Aorta (tissue), 5 donors: ENCODE results near the gene NOS3. TPM values are rescaled to one million over a fixed set of nuclear protein-coding genes. Genes with fewer than 3 reads are reported as not detected.

ENCODE experiments used
- ATAC-seq: fragments of 200-7000 bp; cut with Tn5 transposase; one replicate; pipeline ENCODE4 v1.9.1; 2022; ENCODE audit warnings: moderate library complexity; ENCODE audit not compliant: low FRiP score
- DNase-seq, 2 donors: peaks; one replicate each; pipeline ENCODE4 v3.0.0-alpha.2; 2020
- H3K27ac ChIP-seq, 2 donors: one replicate each; pipeline ENCODE4 v1.5.1; 2013; ENCODE audit warnings: low read length in 2 of 2, mild to moderate bottlenecking in 2 of 2, moderate library complexity in 2 of 2, control low read depth in 1 of 2, inconsistent platforms in 1 of 2, low read depth in 1 of 2
- H3K27me3 ChIP-seq, 2 donors: one replicate each; pipeline ENCODE4 v1.6.1; 2013; ENCODE audit warnings: control low read depth in 1 of 2, low read length in 1 of 2, mild to moderate bottlenecking in 1 of 2, moderate library complexity in 1 of 2; ENCODE audit not compliant: insufficient read depth in 2 of 2, control insufficient read depth in 1 of 2
- H3K36me3 ChIP-seq, 2 donors: one replicate each; pipeline ENCODE4 v1.6.1; 2013; ENCODE audit warnings: control low read depth in 1 of 2, low read length in 1 of 2, mild to moderate bottlenecking in 1 of 2; ENCODE audit not compliant: insufficient read depth in 2 of 2, control insufficient read depth in 1 of 2
- H3K4me1 ChIP-seq, 2 donors: one replicate each; pipeline ENCODE4 v1.6.1; 2013; ENCODE audit warnings: low read length in 2 of 2, control low read depth in 1 of 2, mild to moderate bottlenecking in 1 of 2, moderate library complexity in 1 of 2; ENCODE audit not compliant: insufficient read depth in 2 of 2, control insufficient read depth in 1 of 2
- H3K4me3 ChIP-seq, 2 donors: one replicate each; pipeline ENCODE4 v1.5.1; 2013; ENCODE audit warnings: low read length in 2 of 2, control low read depth in 1 of 2, mild to moderate bottlenecking in 1 of 2
- H3K9me3 ChIP-seq: one replicate; pipeline ENCODE4 v1.6.1; 2013; ENCODE audit warnings: mild to moderate bottlenecking, low read length; ENCODE audit not compliant: control insufficient read depth
- WGBS, 2 donors: extraction: QIAGEN DNeasy Blood & Tissue Kit; methylation state at CpG; one replicate each; pipeline ENCODE4 v1.1.7; 2013; 5-methylcytosine and 5-hydroxymethylcytosine counted together
- intact Hi-C, 2 donors: fragments of 100-400 bp; cut with DNase I; formaldehyde crosslinking; loops; one replicate each; pipeline versions ENCODE4 v1.14.2 to v1.15.0; 2022
- polyA plus RNA-seq, 2 donors: library from polyadenylated mRNA; stranded (reverse); fragments of 200-250 nt; gene quantifications; one replicate each; pipeline ENCODE4 v1.2.3, GENCODE V29; 2013
- total RNA-seq, 2 donors: library from RNA; stranded (reverse); fragmentation: NEBNext Ultra II Directional; extraction: Animal tissue kit (Norgen Biotek cat#: 25700); gene quantifications; one replicate each; pipeline ENCODE4 v1.2.1, GENCODE V29; 2021
- donor health status: healthy with polysubstance abuse.
- donor health status: Bipolar disorder and iron deficiency.
- donor health status: DM: no; HTN: no; CAD: no.
- donor health status: DM: no; HTN: no; CAD: no.
- donor health status: DM: yes; HTN: yes; CAD: no.

The NOS3 gene
- total and polyA plus RNA-seq, 4 donors, result 0.63 to 32.4 (median 22.7) TPM

DNA sequence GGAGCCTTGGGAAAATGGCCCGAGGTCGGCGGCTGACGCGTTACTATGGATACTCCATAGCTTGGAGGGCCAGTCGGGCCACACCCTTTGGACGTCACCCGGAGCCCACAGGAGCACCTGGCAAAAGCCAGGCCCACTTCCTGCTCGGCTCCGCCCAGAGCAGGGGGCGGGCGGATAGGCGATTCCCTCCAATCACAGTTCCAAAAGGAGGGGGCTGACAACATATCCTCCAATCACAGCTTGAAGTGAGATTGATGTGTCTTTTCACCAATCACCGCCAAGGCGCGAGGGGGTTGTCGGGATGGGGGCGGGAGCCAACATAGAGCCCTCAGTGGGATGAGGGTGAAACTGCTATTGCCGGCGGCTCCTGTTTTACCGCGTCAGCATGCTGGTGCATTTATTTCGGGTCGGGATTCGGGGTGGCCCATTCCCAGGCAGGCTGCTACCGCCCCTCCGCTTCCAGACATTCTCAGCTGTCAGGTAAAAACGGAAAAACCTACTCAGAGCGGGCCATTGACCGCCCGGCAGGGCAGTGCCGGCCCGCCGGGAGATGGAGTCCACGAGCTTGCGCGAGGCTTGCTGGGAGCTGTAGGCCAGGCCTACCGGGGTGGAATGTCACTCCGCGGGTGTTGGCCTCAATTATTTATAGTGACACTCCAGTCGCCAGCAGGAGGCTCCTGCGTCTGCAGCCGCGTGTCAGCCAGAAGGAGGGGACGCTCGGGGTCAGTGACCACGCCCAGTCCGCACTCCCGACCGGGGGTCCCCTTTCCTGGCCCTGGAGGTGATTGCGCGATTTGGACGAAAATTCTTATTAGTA lies 37.5 kb downstream of the NOS3 start, which contains the start of gene ABCB8:
Gene ABCB8, plus strand, starts transcription at position 320 of the 817 bp plus-strand sequence. Its CDS starts 66 bp downstream, at position 386.
- Histone ChIP-seq H3K4me3 (peak within 1 kb of the TSS; percentile 62 to 81), H3K27ac (peak within 1 kb of the TSS in 1 of 2 donors; percentile 11), H3K9me3 (no peaks in the 10 kb centered on the region), H3K4me1 (no peaks in the 10 kb centered on the region), H3K36me3 (no peaks in the 10 kb centered on the region), H3K27me3 (no peaks in the 10 kb centered on the region)
- intact Hi-C loops, result loop anchor here (2.0 to 5.0 kb wide), 3 partner anchors 30 to 84 kb away; partner anchors contain the start of genes SLC4A2 (in 1 of the 2) and TMUB1 (in 1 of the 2)
- ATAC-seq, result peak; percentile 98
- 0 to 1% methylated on average over 53 of the region's 53 CpGs for WGBS, 2 donors
- DNase-seq, result peak; percentile 97 to 98

DNA sequence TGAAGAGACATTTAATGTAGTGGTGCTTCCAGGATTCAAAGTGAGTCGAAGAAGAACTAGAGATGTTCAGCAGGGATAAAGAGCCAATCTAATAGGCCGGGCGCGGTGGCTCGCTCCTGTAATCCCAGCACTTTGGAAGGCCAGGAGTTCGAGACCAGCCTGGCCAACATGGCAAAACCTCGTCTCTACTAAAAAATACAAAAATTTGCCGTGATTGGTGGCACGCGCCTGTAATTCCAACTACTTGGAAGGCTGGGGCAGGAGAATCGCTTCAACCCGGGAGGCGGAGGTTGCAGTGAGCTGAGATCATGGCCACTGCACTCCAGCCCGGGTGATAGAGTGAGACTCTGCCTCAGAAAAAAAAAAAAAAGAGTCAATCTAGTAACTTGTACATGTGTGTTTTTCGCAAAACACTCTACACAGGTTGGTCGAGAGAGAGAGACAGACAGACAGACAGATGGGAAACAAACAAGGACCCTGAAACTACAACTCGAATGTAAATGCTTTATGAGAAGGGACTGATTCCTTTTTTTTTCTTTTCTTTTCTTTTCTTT lies 38.2 kb downstream of the NOS3 start:
- H3K4me3 ChIP-seq, result peak overlapping the region in 1 of 2 donors; percentile 62
- H3K27ac ChIP-seq, result no peak overlapping the region
- H3K4me1 ChIP-seq, result no peaks in the 10 kb centered on the region
- H3K27me3 ChIP-seq, result no peaks in the 10 kb centered on the region
- DNase-seq (no peak), ATAC-seq (no peak)
- WGBS, 2 donors, result 51 to 52% methylated on average over 17 of the region's 17 CpGs
- H3K9me3 ChIP-seq, result no peaks in the 10 kb centered on the region
- intact Hi-C loops, result loop anchor here (2.0 to 5.0 kb wide), 3 partner anchors 30 to 83 kb away; partner anchors contain the start of genes SLC4A2 (in 1 of the 2) and TMUB1 (in 1 of the 2)
- no peaks in the 10 kb centered on the region for H3K36me3 ChIP-seq

- Histone ChIP-seq H3K27ac (no peak overlapping the region), H3K4me3 (no peak overlapping the region), H3K27me3 (no peaks in the 10 kb centered on the region), H3K4me1 (no peaks in the 10 kb centered on the region), H3K9me3 (no peaks in the 10 kb centered on the region), H3K36me3 (no peaks in the 10 kb centered on the region)
- no peak for DNase-seq
- WGBS, 2 donors, result 94 to 96% methylated on average over 4 of the region's 4 CpGs
- no peak for ATAC-seq
- intact Hi-C loops, result no loop called here
These were observed 40.2 kb downstream of the NOS3 start for GRCh38 chr7:151031011-151031410.

DNA sequence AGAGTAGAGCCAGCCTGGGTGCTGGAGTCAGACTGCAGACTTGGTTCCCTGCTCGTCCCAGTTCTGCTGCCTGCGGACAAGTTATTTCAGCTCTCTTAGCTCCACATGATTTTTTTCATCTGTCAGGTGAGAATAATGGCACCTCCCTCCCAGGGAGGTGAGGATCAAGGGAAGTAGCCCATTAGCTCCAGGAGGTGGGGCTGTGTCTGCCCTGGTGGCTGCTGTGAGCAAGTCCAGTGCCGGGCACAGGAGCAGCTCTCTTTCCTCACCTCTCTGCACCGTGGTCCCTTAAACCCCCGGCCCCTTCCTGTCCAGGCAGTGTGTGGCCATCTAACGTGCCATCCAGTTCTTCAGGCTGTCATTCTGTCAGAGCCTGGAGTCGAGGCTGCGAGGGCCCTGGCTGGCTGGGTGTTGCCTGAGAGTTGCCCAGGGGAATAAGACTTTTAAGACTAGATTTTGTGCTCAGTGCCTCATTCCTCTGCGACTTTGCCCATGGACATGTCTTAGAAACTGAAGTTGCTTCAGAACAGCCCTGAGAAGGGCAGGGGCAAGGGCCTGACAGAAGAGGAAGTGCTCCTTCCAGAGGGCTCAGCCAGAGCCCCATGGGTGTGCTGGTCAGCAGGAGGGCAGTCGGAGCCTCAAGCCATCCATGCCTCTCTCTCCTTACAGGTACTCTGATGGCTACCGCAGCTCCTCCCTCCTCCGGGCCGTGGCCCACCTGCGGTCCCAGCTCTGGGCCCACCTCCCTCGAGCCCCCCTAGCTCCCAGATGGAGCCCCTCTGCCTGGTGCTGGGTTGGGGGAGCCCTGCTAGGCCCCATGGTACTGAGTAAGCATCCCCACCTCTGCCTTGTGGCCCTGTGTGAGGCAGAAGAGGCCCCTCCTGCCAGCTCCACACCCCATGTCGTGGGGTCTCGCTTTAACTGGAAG lies 42.4 kb downstream of the NOS3 start:
- 79 to 86% methylated on average over 17 of the region's 17 CpGs for WGBS, 2 donors
- Histone ChIP-seq H3K27ac (no peak overlapping the region), H3K4me1 (no peaks in the 10 kb centered on the region), H3K36me3 (no peaks in the 10 kb centered on the region), H3K4me3 (no peak overlapping the region), H3K27me3 (no peaks in the 10 kb centered on the region), H3K9me3 (no peaks in the 10 kb centered on the region)
- intact Hi-C loops, result no loop called here
- no peak for DNase-seq
- no peak for ATAC-seq

- intact Hi-C loops, result no loop called here
- Histone ChIP-seq H3K4me3 (no peak overlapping the region), H3K9me3 (no peaks in the 10 kb centered on the region), H3K36me3 (no peaks in the 10 kb centered on the region), H3K4me1 (no peaks in the 10 kb centered on the region), H3K27ac (no peak overlapping the region), H3K27me3 (no peaks in the 10 kb centered on the region)
- WGBS, 2 donors, result 84 to 88% methylated on average over 4 to 5 of the region's 5 CpGs
- ATAC-seq (no peak), DNase-seq (no peak)
These were observed 43.0 kb downstream of the NOS3 start for GRCh38 chr7:151033864-151034249.

DNA sequence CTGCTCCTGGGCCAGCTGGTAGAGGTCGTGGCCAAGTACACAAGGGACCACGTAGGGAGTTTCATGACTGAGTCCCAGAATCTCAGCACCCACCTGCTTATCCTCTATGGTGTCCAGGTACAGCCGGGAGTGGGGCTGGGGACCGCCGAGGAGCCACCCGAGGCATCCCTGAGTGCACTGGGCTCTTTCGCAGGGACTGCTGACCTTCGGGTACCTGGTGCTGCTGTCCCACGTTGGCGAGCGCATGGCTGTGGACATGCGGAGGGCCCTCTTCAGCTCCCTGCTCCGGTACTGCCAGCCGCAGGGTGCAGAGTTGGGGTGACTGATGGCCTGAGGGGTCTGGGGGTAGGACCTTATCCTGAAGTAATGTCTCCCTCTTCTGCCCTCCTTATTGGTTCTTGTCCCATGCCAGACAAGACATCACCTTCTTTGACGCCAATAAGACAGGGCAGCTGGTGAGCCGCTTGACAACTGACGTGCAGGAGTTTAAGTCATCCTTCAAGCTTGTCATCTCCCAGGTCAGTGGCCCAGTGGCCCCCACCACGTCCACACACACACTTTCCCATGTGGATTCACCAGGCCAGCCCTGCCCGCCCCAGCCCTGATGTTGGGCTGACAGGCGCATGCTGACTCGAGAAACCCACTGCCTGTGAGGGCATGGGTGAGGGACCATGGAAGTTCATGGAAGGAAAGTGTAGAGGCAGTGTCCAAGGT lies 43.7 kb downstream of the NOS3 start:
- WGBS, 2 donors, result 91 to 92% methylated on average over 21 of the region's 21 CpGs
- ATAC-seq, result no peak

DNA sequence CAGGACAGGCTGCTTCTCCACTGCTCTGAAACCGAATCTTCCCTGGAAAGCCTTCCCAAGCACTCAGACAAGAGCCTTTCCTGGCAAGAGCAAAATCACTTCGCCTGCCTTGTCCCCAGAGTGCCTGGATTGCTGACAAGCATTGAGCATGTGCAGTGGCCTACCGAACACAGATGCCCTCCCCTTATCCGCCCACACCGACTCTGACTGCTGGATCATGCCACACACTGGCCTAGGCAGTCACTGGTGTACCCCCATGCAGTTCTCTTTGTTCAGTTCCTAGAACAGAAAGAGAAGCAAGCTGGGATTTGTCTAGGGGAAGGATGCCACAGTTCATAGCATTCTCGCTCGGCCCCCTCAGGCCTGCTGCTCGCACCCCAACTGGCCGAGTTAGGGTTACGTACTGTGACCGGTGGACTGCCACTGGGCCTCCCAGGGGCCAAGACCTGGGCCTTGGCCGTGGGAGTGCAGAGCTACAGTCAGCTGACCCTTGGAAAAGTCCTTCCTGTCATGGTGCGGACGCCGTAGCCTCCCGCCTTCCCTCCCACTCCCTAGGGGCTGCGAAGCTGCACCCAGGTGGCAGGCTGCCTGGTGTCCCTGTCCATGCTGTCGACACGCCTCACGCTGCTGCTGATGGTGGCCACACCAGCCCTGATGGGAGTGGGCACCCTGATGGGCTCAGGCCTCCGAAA lies 44.4 kb downstream of the NOS3 start:
- H3K36me3 ChIP-seq, result no peaks in the 10 kb centered on the region
- intact Hi-C loops, result no loop called here
- 86 to 87% methylated on average over 21 of the region's 21 CpGs for WGBS, 2 donors
- ATAC-seq, result no peak
- H3K4me3 ChIP-seq, result no peak overlapping the region
- no peak for DNase-seq
- no peaks in the 10 kb centered on the region for H3K4me1 ChIP-seq
- H3K27me3 ChIP-seq, result no peaks in the 10 kb centered on the region
- H3K9me3 ChIP-seq, result no peaks in the 10 kb centered on the region
- H3K27ac ChIP-seq, result no peak overlapping the region

More for the DNA sequence above, 43.7 kb downstream of the NOS3 start:
- DNase-seq, result no peak
- Histone ChIP-seq H3K36me3 (no peaks in the 10 kb centered on the region), H3K27ac (no peak overlapping the region), H3K4me3 (no peak overlapping the region), H3K4me1 (no peaks in the 10 kb centered on the region), H3K27me3 (no peaks in the 10 kb centered on the region), H3K9me3 (no peaks in the 10 kb centered on the region)
- intact Hi-C loops, result no loop called here
